GM06990 (cell line): Measurements from ENCODE around the gene LOC128125822.

Experiments
- DNase-seq: peaks from one replicate; pipeline ENCODE4 v3.0.0-alpha.2; 2011; ENCODE audit not compliant: insufficient read length; ENCODE audit errors: extremely low read depth
- H3K27me3 ChIP-seq: replicated peaks from 2 replicates; pipeline ENCODE4 v1.6.0; 2011; ENCODE audit warnings: low read length; ENCODE audit not compliant: control insufficient read depth, insufficient read depth
- H3K36me3 ChIP-seq: 2 replicates; pipeline ENCODE4 v1.5.1; 2011; ENCODE audit warnings: low read length; ENCODE audit not compliant: control insufficient read depth, insufficient read depth
- H3K4me3 ChIP-seq: replicated peaks from 2 replicates; pipeline ENCODE4 v1.5.1; 2011; ENCODE audit warnings: low read depth, mild to moderate bottlenecking, control low read depth, low read length
- CTCF ChIP-seq: IDR thresholded peaks from 2 replicates; pipeline ENCODE4 v1.5.1; 2011; ENCODE audit warnings: low read length, control low read depth, mild to moderate bottlenecking, inconsistent platforms; ENCODE audit not compliant: insufficient read depth, poor library complexity, severe bottlenecking

Gene LOC128125822

GRCh38 chr6:63598049-63599036 lies 26.1 kb downstream of the LOC128125822 start:
- peak; percentile 56 for DNase-seq
- no peaks in the 10 kb centered on the region for H3K36me3 ChIP-seq
- TF ChIP-seq CTCF: peak; percentile 84
- no peaks in the 10 kb centered on the region for H3K27me3 ChIP-seq
- H3K4me3 ChIP-seq: peak overlapping the region; percentile 53

- no peak overlapping the region for H3K4me3 ChIP-seq
- no peak for TF ChIP-seq CTCF
- DNase-seq: no peak
- no peaks in the 10 kb centered on the region for H3K27me3 ChIP-seq
- H3K36me3 ChIP-seq: no peaks in the 10 kb centered on the region
Observed at GRCh38 chr6:63599243-63599642, 27.0 kb downstream of the LOC128125822 start.

- Histone ChIP-seq H3K36me3 (no peaks in the 10 kb centered on the region), H3K4me3 (no peak overlapping the region), H3K27me3 (no peaks in the 10 kb centered on the region)
- no peak for TF ChIP-seq CTCF
- DNase-seq: no peak
Observed at GRCh38 chr6:63600136-63600535, 27.9 kb downstream of the LOC128125822 start.

GRCh38 chr6:63609231-63609630 lies 37.0 kb downstream of the LOC128125822 start:
- no peak overlapping the region for H3K4me3 ChIP-seq
- no peaks in the 10 kb centered on the region for H3K36me3 ChIP-seq
- no peak for DNase-seq
- H3K27me3 ChIP-seq: no peaks in the 10 kb centered on the region
- no peak for TF ChIP-seq CTCF

- no peak for DNase-seq
- Histone ChIP-seq H3K36me3 (no peaks in the 10 kb centered on the region), H3K27me3 (no peaks in the 10 kb centered on the region), H3K4me3 (no peak overlapping the region)
- TF ChIP-seq CTCF: no peak
Observed at GRCh38 chr6:63610944-63611343, 38.7 kb downstream of the LOC128125822 start.
